ENCODE measurements around the gene TRAPPC11.
"Not testable (repeated sequence)": the region's sequence is repeated elsewhere in the genome, so short reads cannot be mapped to it uniquely, and the experiment has no call there.

The TRAPPC11 gene

DNA sequence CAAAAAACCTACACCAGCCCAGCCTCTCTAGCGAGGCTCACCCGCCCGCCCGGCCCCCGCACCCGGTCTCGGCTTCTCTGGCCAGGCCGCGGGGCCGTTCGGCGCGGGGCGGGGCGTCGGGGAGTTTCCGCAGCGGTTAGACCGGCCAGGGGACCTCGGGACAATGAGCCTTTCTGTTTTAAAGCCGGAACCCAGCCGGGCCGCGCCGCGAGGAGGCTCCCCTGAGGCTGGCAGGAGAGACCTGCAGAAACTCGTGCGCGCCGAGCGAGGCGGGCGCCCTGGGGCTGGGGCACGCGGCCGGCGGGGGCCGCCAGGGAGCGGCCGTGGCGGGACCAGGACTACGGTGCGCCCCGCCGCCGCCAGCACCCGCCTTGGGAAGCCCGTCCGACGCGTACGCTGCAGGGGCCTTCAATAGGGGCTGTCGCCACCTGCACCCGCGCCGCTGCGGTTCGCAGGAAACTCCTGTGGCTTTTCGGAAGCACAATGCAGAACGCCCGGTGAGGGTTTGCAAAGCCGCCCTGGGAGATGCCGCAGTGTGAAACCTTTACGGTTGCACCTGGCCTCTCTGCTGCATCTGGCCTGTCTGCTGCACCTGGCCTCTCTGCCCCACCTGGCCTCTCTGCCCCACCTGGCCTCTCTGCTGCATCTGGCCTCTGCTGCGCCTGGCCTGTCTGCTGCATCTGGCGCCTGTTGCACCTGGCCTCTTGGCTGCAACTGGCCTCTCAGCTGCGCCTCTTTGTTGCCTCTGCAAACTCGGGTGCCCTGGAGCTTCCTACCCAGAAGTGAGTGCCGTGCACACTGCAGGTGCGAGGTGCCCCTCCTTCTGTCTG is 63.9 kb downstream of the TRAPPC11 start:
- DNase-seq, result peak; percentile 52

DNA sequence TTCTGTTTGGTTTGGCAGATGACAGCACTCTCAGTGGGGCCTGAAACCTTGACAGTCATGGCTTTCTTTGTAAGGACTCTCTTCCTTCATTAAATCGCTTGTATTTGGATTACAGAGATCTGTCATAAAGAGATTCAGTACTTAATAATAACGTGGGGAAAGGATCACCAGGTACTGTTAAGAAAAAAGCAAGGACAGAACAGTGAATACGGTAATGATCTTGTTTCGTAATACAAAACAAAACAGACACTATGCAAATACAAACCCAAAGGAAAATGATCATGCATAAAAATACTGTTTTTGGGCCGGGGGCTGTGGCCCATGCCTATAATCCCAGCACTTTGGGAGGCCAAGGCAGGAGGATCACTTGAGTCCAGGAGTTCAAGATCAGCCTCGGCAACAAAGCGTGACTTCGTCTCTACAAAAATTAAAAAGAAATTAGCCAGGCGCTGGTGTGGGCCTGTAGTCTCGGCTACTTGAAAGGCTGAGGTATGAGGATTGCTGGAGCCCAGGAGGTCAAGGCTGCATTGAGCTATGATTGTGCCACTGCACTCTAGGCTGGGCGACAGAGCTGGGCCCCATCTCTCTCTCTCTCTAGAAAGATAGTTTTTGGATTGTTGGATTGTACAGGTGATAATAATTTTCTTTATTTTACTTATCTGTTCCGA is 64.6 kb downstream of the TRAPPC11 start:
- no peak for DNase-seq

DNA sequence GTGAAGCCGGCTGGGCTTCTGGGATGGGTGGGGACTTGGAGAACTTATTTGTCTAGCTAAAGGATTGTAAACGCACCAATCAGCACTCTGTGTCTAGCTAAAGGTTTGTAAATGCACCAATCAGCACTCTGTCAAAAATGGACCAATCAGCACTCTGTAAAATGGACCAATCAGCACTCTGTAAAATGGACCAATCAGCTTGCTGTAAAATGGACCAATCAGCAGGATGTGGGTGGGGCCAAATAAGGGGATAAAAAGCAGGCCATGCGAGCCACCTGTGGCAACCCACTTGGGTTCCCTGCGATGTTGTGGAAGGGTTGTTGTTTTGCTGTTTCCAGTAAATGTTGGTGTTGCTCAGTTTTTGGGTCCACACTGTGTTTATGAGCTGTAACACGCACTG is 66.5 kb downstream of the TRAPPC11 start:
- DNase-seq, result not testable (repeated sequence)

DNA sequence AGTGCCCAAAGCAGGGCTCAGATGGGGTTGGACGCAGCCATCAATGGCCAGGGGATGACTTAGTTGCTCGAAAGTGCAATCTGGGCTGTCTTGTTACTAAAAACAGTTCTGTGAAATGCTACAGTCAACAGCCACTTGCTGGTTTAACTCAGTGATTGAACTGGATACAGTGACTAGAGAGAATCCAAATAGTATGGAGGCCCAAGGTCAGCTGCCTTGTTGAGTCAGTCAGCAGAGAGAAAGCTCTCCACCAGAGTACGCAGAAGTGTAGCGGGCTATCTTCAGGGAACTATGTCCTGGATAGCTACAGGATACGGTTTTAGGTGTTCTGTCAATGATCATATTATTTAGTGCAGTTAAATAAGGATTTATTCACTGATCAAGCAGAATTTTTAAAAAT is 68.4 kb downstream of the TRAPPC11 start:
- no peak for DNase-seq

DNA sequence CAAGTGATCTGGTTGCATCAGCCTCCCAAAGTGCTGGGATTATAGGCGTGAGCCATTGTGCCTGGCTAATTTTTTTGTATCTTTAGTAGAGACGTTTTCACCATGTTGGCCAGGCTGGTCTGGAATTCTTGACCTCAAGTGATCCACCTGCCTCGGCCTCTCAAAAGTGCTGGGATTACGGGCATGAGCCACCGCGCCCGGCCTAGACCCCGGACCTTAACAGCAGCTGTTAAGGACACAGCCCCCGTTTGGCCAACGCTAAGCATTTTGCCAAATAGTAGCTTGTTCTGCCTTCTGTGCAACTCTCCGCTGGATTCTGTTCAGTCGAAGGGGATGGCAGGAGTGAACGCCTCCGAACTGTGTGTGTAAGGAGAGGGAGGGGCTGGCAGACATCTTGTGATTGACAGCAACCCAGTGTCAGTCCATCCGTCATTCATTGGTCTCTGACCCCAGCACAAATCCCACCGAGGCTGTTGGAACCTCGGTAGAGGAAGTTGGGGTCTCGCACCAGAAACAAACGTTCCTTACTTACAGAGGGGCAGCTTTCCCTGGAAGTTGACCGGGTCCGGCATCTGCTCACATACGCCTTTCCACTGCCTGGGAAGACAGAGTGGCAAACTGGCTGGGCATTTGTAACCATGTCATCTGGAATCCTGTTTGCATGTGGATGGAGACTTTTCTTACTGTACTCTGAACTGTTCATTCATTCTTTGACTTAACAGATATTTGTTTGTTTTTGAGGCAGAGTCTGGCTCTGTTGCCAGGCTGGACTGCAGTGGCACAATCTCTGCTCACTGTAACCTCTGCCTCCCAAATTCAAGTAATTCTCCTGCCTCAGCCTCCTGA is 69.4 kb downstream of the TRAPPC11 start:
- no peak for DNase-seq

DNA sequence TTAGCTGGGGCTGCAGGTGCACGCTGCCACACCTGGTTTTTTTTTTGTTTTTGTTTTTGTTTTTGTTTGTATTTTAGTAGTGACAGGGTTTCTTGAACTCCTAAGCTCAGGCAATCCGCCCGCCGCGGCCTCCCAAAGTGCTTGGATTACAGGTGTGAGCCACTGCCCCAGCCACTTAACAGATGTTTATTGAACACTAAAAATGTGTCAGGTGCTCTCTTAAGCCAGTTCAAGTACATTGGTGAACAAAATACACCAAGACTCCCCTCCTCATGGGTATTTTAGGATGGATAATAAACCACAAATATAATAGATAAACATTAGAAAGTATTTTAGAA is 69.9 kb downstream of the TRAPPC11 start:
- DNase-seq, result no peak

DNA sequence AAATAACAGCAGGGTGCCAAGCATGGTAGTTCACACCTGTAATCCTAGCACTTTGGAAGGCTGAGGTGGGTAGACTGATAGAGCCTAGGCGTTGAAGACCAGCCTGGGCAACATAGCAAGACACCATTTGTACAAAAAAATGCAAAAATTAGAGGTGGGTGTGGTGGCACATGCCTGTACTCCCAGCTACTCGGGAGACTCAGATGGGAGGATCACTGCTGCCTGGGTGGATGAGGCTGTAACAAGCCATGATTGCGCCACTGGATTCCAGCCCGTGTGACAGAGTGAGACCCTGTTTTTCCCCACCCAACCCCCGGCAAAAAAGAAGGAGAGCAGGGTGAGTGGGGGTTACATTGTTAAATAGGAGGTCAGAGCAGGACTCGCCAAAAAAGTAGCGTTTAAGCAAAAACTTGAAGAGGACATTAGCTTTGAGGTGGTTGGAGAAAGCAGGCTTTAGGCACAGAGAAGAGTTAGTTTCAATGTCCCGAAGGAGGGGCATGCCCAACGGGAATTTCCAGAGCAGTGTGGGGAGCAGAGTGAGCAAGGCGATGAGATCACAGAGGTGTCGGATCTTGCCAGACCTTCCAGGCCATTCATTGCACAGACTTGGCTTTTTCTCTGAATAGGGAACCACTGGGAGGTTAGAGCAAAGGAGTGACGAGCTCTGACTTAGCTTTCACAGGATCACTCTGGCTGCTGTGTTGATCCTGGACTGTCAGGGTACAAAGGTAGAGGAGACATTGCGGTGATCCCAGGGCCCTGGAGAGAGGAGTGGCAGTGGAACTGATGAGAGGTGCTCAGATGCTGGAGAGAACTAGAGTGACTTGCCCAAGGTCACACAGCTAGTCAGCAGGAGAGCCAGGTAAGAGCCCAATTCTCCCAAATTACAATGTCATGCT is 70.6 kb downstream of the TRAPPC11 start:
- DNase-seq, result no peak

DNA sequence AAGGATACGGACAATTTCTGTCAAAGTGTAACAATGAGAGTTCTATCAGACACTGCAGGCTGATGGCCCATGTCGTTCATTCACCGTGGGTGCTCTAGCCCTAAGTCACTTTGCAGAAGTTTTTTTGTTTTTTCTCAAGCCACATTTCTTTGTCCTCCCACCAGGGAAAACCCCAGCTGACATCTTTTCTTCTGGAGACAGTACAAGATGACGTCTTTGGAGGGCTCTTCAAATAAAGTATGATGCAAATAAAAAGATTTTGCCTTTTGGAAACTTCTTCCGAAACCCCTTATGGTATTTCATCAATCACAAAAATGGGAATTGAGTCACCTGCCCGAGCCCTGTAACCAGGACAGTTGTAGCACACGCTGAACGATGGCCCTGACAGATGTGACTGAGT is 73.2 kb downstream of the TRAPPC11 start:
- DNase-seq, result no peak

DNA sequence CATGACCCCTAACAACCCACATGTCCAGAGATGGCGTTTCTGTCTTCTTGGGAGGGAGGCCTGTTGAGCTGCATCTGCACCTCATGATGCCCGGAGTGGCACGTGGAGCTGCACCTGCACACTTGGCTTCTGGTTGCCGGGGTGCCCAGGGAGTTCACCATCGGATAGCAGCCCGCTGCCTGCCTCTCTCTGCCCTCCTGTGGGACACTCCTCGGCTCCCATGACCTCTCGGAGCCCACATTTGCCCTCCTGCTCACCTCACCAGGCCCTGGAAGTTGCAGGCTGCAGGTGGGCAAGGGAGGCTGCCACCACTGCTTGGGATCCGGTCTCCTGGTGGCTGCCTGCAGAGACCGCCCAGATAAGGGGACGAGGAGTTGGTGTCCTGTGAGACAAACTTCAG is 74.1 kb downstream of the TRAPPC11 start:
- DNase-seq, result no peak

DNA sequence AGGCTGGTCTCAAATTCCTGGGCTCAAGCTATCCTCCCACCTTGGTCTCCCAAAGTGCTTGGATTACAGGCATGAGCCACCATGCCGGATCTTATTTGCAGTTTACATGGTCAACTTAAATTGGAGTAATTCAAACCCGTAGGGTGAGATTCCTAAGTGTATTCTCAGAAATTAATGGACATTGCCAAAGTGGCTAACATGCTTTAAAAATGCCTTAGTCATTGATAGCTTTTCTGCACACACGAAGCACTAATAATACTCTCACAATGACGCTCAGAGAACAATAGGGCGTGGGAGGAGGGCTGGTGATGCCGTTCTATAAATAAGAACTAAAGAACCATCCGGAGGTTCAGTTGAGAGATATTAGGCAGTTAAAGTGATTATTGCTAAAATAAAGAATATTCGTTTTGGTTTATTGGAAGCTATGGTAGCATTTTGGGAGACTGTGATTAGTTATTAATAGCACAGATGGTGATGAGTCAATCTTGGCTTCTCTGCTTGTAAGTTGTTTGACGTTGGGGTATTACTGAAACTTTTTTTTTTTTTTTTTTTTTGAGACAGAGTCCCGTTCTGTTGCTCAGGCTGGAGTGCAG is 79.1 kb downstream of the TRAPPC11 start:
- no peak for DNase-seq

DNA sequence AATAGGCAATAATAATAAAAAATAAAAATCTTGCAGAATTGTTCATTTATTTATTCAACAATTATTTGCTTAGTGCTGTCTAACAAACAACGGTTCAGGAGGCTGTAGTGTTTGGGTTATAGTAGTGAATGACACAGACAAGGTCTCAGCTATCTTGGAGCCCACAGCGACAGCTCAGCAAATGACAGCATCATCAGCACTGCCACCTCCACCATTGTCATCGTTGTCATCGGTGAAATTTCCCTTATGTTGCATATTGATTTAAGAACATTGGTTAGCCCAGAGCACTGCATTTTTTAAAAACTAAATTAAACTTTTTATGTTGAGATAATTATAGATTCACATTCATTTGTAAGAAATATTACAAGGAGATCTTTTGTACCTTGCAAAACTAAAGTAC is 79.9 kb downstream of the TRAPPC11 start:
- DNase-seq, result no peak

DNA sequence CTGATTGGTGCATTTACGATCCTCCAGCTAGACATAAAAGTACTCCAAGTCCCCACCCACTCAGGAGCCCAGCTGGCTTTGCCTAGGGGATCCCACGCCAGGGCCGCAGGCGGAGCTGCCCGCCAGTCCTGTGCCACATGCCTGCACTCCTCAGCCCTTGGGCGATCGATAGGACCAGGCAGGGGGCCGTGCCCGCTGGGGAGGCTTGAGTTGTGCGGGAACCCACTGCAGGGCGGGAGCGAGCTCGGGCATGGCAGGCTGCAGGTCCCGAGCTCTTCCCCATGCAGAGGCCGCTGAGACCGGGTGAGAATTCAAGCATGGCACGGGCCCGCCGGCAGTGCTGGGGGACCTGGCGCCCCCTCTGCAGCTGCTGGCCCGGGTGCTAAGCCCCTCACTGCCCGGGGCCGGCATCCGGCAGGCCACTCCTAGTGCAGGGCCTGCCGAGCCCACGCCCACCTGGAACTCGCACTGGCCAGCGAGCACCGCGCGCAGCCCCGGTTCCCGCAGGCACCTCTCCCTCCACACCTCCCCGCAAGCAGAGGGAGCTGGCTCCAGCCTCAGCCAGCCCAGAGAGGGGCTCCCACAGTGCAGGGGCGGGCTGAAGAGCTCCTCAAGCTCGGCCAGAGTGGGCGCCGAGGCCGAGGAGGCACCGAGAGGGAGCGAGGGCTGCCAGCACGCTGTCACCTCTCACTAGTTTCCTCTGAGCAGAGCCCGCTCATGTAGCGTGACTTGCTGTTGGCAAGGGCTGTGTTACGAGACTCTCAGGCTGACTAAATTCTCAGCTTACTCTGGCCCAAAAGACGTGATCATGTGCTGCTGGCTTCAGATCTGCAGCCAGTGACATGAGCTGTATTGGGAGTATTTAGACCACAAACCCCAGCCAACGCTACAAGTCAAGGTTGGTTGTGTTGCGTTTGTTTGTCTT is 87.5 kb downstream of the TRAPPC11 start:
- DNase-seq, result no peak

DNA sequence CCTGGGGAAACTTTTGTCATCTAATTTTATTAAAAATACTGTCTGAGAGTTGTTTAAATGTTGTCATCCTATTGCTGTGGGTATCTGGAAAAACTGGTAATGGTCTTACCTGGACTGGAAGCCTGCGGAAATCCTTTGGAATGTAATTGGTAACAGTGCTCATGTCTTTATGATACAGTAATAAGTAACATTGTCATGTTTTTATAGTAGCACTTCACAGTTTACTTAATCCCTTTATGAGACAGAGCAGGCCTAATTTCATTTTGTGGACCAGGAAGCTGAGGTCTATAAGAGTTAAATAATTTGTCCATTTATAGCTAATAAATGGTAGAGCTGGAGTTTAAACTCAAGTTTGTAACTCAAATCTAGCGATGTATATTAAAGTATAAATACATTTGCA is 88.3 kb downstream of the TRAPPC11 start:
- DNase-seq, result no peak

DNA sequence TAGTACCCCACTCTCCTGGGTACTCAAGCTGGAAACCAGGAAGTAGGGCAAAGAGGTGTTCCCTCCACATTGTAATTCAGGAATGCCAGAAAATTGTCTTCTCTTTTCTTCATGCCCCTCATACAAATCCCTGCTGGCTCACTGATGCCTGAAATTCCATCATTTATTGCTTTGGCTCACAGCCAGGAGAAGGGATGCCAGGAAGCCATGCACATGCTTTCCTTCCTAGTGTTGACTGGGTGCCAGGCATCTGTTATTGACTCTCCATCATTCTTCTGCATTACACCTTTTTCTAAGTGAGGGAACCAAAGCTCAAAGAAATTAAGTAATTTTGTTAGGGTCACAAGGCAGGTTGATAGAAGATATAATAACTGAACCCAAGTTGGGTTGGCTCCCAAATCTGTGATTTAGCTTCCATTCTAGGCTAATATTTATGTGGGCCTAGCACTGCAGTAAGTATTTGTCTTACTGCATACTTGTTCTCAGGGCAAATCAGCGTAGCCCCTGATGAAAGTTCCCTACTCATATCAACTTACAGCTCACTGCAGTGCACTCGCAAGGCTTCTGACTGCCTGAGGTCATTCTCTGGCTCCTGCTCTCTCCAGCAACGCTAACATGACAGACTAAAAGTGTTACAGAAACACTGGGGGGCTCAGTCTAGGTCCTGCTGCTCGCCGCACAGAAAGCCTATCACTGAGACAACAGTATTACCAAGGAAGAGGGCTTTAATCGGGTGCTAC is 89.0 kb downstream of the TRAPPC11 start:
- DNase-seq, result no peak

DNA sequence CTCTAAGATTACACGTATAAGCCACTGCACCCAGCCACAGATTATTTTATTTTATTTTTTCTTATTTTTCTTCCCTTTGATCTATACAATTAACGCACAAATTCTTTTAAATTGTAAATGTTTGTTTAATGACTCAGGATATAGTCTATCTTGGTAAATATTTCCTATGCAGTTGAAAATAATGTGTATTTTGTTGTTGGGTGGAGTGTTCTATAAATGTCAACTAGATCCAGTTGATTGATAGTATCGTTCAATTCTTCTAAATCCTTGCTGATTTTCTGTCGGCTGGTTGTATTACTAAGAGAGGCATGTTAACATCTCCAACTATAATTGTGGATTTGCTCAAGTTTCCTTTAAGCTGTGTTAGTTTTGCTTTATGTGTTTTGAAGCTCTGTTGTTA is 92.0 kb downstream of the TRAPPC11 start:
- no peak for DNase-seq

DNA sequence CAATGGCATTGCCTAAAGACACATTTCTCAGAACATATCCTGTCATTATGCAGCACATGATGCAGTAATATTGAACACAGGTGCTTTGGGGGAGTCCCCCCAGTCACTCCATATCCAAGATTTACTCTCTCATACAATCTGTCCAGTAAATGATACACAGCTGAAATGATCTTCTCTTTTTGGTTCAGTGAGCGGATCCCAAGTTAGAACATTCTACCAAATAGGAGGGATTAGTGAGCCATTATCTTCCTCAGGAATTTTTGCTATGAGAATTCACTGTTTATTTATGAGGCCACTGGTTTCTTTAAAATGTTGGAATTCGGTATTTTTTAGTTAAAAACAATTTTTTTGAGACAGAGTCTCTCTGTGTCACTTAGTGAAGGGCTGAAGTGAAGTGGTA is 96.5 kb downstream of the TRAPPC11 start:
- no peak for DNase-seq

DNA sequence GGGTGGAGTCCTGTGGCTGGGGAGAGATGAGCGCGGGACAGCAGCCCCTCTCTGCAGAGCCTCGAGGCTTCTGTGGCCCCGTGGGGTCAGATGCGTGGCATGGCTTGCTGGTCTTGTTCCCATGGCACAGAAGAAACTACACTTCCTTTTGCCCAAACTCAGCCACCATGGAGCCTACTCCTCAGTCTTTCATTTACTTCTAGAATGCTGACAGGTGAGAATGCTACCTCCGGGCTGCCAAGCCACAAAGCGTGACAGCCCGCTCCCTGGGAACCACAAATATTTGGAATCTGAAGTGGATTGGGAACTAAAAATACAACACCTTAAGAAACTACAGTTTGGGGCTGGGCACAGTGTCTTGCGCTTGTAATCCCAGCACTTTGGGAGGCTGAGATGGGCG is 98.0 kb downstream of the TRAPPC11 start:
- no peak for DNase-seq

DNA sequence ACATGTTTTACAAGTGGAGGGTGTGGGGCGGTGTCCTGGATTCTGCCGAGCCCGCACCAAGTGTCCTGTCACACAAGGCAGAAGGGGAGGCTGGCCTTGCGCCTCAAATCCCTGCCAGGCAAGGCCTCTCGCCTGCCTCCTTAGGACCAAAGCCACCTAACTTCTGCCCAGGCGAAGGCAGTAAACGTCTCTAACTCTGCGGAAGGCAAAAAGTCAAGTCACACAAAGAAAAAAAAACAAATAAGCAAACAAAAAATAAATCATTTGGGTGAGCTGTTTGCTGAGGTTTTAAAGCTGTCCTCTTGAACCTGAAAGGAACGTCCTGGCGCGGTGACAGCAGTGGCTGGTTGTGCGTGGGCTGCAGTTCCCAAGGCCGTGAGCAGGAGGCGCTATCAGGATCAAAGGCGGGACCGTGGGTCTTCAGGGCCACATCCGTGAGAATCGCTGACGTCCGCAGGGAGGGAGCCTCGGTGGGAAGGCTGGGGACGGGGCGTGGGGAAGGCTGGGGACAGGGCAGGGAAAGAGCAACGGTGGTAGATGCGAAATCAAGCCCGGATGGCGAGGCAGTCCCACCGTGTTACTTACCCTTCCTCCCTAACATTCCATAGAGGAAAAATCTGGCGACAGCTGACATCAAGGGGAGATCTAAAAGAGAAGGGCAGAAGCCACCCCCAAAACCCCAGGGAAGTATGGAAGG is 99.1 kb downstream of the TRAPPC11 start:
- DNase-seq, result no peak

DNA sequence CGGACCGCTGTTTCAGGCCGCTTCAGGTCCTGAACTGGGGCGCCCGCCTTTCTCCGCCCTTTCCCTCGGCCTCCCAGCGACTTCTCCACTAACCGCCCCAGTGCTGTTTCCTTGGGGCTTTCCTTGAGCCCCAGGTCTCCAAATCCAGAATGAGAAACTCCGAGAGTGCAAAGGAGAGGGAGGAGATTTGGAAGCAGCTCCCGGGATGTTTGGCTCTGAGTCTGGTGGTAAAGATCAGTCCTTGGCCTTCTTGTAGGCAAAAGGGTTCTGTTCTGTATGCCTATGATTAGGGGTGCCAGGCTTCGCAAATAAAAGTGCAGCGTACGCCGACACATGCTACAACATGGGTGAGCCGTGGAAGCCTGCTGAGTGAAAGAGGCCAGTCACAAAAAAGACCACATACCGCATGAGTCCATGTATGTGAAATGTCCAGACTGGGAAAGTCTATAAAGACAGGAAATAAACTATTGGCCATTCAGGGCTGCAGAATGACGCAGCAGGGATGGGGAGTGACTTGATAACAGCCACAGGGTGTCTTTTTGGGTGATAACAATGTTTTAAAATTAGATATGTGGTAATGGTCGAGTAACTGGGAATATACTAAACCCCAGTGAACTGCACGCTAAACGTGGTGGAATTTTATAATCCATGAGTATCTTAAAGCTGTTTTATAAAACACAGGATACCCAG is 99.8 kb downstream of the TRAPPC11 start:
- DNase-seq, result no peak

Measured in NCI-H2107 (cell line).